B cell (primary cell): ENCODE results near the gene LPCAT1. TPM values are rescaled to one million over a fixed set of nuclear protein-coding genes. Genes with fewer than 3 reads are reported as not detected.

ENCODE experiments used
- ATAC-seq: fragments of 200-7000 bp; cut with Tn5 transposase; one replicate; pipeline ENCODE4 v1.10.0; 2021; ENCODE audit warnings: low read depth, mild to moderate bottlenecking, moderate number of reproducible peaks, moderate library complexity
- CTCF ChIA-PET: fragments of 350-600 bp; sonication (Branson Sonifier 250); formaldehyde crosslinking; loops from one replicate; lab custom pipeline; 2021; ENCODE audit warnings: antibody characterized with exemption, inconsistent platforms; lab: Charles Lee
- POLR2A ChIA-PET: fragments of 350-600 bp; sonication (Branson Sonifier 250); formaldehyde crosslinking; loops from one replicate; lab custom pipeline; 2021; ENCODE audit warnings: antibody characterized with exemption; lab: Charles Lee
- DNase-seq: peaks from one replicate; pipeline ENCODE4 v3.0.0; 2013
- H2AFZ ChIP-seq: 2 replicates; pipeline ENCODE4 v1.6.1; 2012; ENCODE audit warnings: mild to moderate bottlenecking, low read depth, low read length; ENCODE audit not compliant: insufficient read depth, poor library complexity, severe bottlenecking
- H3K27ac ChIP-seq, 2 donors: 1 replicate in 1 of 2; 2 replicates in 1 of 2; pipeline ENCODE4 v1.5.1; 2012 to 2013; ENCODE audit warnings: low read length in 2 of 2, mild to moderate bottlenecking in 2 of 2, moderate library complexity in 1 of 2
- H3K27me3 ChIP-seq, 4 experiments: fragments of 200-600 bp in 1 of 4; sonication (generic) in 1 of 4; replicated peaks in 1 of 4; 1 replicate in 2 of 4; 2 replicates in 2 of 4; pipeline versions ENCODE4 v1.6.1 to v1.7.0; 2013 to 2016; ENCODE audit warnings: low read length in 3 of 4, mild to moderate bottlenecking in 2 of 4, mixed read lengths in 1 of 4, moderate library complexity in 1 of 4; ENCODE audit not compliant: insufficient read depth in 4 of 4, control insufficient read depth in 3 of 4; ENCODE audit errors: control extremely low read depth in 1 of 4
- H3K36me3 ChIP-seq, 2 experiments: replicated peaks in 1 of 2; 1 replicate in 1 of 2; 2 replicates in 1 of 2; pipeline versions ENCODE4 v1.6.1 to v1.7.1; 2013; ENCODE audit warnings: low read length in 1 of 2; ENCODE audit not compliant: insufficient read depth in 2 of 2, control insufficient read depth in 1 of 2; ENCODE audit errors: control extremely low read depth in 1 of 2, extremely low read depth in 1 of 2
- H3K4me1 ChIP-seq, 2 donors: fragments of 200-600 bp in 1 of 2; sonication (generic) in 1 of 2; 1 replicate in 1 of 2; 2 replicates in 1 of 2; pipeline versions ENCODE4 v1.5.1 to v1.6.1; 2013 to 2017; ENCODE audit warnings: low read length in 2 of 2; ENCODE audit not compliant: control insufficient read depth in 2 of 2, insufficient read depth in 2 of 2
- H3K4me2 ChIP-seq: replicated peaks from 2 replicates; pipeline ENCODE3; 2012; ENCODE audit warnings: mild to moderate bottlenecking, low read depth, low read length; ENCODE audit not compliant: poor library complexity, severe bottlenecking
- H3K4me3 ChIP-seq, 5 experiments: fragments of 200-600 bp in 1 of 5; sonication (generic) in 1 of 5; 1 replicate in 3 of 5; 2 replicates in 2 of 5; pipeline versions ENCODE4 v1.5.1 to v1.7.0; 2011 to 2016; ENCODE audit warnings: low read length in 4 of 5, mild to moderate bottlenecking in 4 of 5, low read depth in 2 of 5, control low read depth in 1 of 5, moderate library complexity in 1 of 5; ENCODE audit not compliant: insufficient read depth in 1 of 5; ENCODE audit errors: control extremely low read depth in 1 of 5, extremely low read depth in 1 of 5
- H3K79me2 ChIP-seq: fragments of 200-600 bp; sonication (generic); one replicate; pipeline ENCODE4 v1.6.0; 2016; ENCODE audit warnings: low read length; ENCODE audit not compliant: control insufficient read depth, insufficient read depth
- H3K9ac ChIP-seq: fragments of 200-600 bp; sonication (generic); 2 replicates; pipeline ENCODE4 v1.6.1; 2017; ENCODE audit warnings: mild to moderate bottlenecking, low read length, moderate library complexity
- H3K9me3 ChIP-seq, 3 donors: one replicate each; pipeline versions ENCODE4 v1.6.1 to v1.7.1; 2013; ENCODE audit warnings: low read length in 2 of 3; ENCODE audit not compliant: control insufficient read depth in 2 of 3, insufficient read depth in 1 of 3; ENCODE audit errors: control extremely low read depth in 1 of 3
- H4K20me1 ChIP-seq: 2 replicates; pipeline ENCODE4 v1.6.0; 2012; ENCODE audit warnings: mild to moderate bottlenecking, low read length; ENCODE audit not compliant: insufficient read depth, control insufficient read depth, poor library complexity, severe bottlenecking
- H3K27ac Mint-ChIP-seq: one replicate; pipeline ENCODE4 v1.8.0; 2021; ENCODE audit warnings: mixed read lengths
- H3K27me3 Mint-ChIP-seq: one replicate; pipeline ENCODE4 v1.8.0; 2021; ENCODE audit warnings: mixed read lengths
- H3K4me1 Mint-ChIP-seq: one replicate; pipeline ENCODE4 v1.8.0; 2021; ENCODE audit warnings: mixed read lengths
- H3K4me3 Mint-ChIP-seq: one replicate; pipeline ENCODE4 v1.8.0; 2021; ENCODE audit warnings: mixed read lengths
- H3K9me3 Mint-ChIP-seq: one replicate; pipeline ENCODE4 v1.8.0; 2022; ENCODE audit warnings: mixed read lengths; ENCODE audit not compliant: insufficient read depth
- EZH2 ChIP-seq: IDR thresholded peaks from 2 replicates; pipeline ENCODE4 v1.6.1; 2012; ENCODE audit warnings: borderline replicate concordance, low read depth, mild to moderate bottlenecking, moderate library complexity, low read length; ENCODE audit not compliant: insufficient read depth, poor library complexity, severe bottlenecking
- WGBS: methylation state at CpG from one replicate; pipeline ENCODE4 v1.1.5; 2013; ENCODE audit warnings: missing lambda C conversion rate; ENCODE audit not compliant: insufficient coverage; 5-methylcytosine and 5-hydroxymethylcytosine counted together
- intact Hi-C: fragments of 100-400 bp; cut with micrococcal nuclease; formaldehyde crosslinking; loops from one replicate; pipeline ENCODE4 v1.10.0; 2022
- polyA plus RNA-seq: library from polyadenylated mRNA; depleted of rRNA; stranded (reverse); fragments of >200 nt; gene quantifications from 2 replicates; pipeline ENCODE4 v1.2.3, GENCODE V29; 2012
- total RNA-seq, 2 donors: library from RNA; stranded (reverse); fragments of 120-200 nt in 1 of 2; gene quantifications; 1 replicate in 1 of 2; 2 replicates in 1 of 2; pipeline versions ENCODE4 v1.2.3 to v1.2.4, GENCODE V29; 2013 to 2022
- TF ChIP-seq, protein P1 (sequence below): fragments of 200-600 bp; IDR thresholded peaks from one replicate; pipeline ENCODE4 v1.8.0; 2022; ENCODE audit warnings: antibody characterized with exemption, mild to moderate bottlenecking

Gene LPCAT1
- total and polyA plus RNA-seq, 2 donors (not counting 1 experiment from before 2014, with no cell fraction given): 94.8 to 159 TPM

DNA sequence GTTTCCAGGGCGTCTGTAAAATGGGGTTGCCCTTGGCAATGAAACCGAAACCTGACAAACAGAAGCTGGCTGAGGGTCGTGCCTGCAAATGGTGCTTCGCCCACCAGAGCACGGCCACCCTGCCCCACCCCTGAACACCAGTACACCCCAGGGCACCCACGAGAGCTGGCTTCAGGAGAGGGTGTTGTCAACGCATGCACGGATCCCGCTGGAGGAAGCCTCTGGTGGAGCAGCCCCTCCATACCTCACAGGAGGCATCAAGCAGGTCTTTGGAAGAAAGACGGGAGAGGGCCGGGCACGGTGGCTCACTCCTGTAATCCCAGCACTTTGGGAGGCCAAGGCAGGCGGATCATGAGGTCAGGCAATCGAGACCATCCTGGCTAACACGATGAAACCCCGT, 87.1 kb downstream of the LPCAT1 start:
- Mint-ChIP-seq H3K4me1 (no peaks in the 10 kb centered on the region), H3K27me3 (peaks cover 32% of the 10 kb centered on the region), H3K4me3 (no peak overlapping the region), H3K27ac (no peak overlapping the region), H3K9me3 (peaks cover 11% of the 10 kb centered on the region)
- ATAC-seq (no peak), DNase-seq (no peak)
- intact Hi-C loops: no loop called here
- Histone ChIP-seq H3K4me2 (no peak overlapping the region), H3K79me2 (no peaks in the 10 kb centered on the region), H3K4me3 (no peak overlapping the region), H4K20me1 (no peaks in the 10 kb centered on the region), H3K9ac (no peak overlapping the region), H3K36me3 (no peaks in the 10 kb centered on the region), H3K27me3 (peaks cover 0 to 19% (median 0%) of the 10 kb centered on the region in 4 experiments), H3K27ac (no peak overlapping the region), H3K4me1 (no peaks in the 10 kb centered on the region), H2AFZ (no peak overlapping the region), H3K9me3 (peaks cover 0 to 33% (median 3%) of the 10 kb centered on the region in 3 donors)
- WGBS: 86% methylated on average over 16 of the region's 16 CpGs
- TF ChIP-seq, protein P1, sequence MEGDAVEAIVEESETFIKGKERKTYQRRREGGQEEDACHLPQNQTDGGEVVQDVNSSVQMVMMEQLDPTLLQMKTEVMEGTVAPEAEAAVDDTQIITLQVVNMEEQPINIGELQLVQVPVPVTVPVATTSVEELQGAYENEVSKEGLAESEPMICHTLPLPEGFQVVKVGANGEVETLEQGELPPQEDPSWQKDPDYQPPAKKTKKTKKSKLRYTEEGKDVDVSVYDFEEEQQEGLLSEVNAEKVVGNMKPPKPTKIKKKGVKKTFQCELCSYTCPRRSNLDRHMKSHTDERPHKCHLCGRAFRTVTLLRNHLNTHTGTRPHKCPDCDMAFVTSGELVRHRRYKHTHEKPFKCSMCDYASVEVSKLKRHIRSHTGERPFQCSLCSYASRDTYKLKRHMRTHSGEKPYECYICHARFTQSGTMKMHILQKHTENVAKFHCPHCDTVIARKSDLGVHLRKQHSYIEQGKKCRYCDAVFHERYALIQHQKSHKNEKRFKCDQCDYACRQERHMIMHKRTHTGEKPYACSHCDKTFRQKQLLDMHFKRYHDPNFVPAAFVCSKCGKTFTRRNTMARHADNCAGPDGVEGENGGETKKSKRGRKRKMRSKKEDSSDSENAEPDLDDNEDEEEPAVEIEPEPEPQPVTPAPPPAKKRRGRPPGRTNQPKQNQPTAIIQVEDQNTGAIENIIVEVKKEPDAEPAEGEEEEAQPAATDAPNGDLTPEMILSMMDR: no peak
- TF ChIP-seq EZH2: no peak
- ChIA-PET POLR2A (no interaction called here), CTCF (no interaction called here)

DNA sequence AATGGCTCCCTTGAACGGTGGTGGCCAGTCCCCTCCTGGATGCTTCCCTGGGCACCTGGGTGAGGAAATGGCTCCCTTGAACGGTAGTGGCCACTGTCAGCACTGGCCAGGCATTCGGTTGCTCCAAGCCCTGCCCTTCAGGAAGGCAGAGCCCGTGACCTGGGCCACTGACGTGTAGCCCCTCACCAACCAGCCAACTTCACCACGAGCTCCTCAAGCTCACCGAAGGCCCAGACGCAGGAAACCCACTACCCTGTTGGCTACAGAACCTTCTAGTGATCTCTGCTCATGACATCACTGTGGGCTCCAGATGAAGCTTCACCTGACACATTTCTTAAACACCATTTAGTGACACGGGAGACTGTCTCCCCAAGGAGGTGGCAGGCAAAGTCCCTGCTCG, 87.7 kb downstream of the LPCAT1 start:
- no peak overlapping the region for H3K4me2 ChIP-seq
- H3K4me1 Mint-ChIP-seq: no peaks in the 10 kb centered on the region
- no peak overlapping the region for H3K9ac ChIP-seq
- H3K27ac ChIP-seq: no peak overlapping the region
- no peaks in the 10 kb centered on the region for H4K20me1 ChIP-seq
- no peak for DNase-seq
- ChIA-PET POLR2A (no interaction called here), CTCF (no interaction called here)
- no peak overlapping the region for H3K4me3 ChIP-seq
- H3K4me3 Mint-ChIP-seq: no peak overlapping the region
- H3K9me3 Mint-ChIP-seq: peaks cover 11% of the 10 kb centered on the region
- no peak for ATAC-seq
- H3K9me3 ChIP-seq: peaks cover 0 to 29% (median 3%) of the 10 kb centered on the region in 3 donors
- no peaks in the 10 kb centered on the region for H3K4me1 ChIP-seq
- intact Hi-C loops: no loop called here
- H3K27ac Mint-ChIP-seq: no peak overlapping the region
- H3K79me2 ChIP-seq: no peaks in the 10 kb centered on the region
- H2AFZ ChIP-seq: no peak overlapping the region
- 84% methylated on average over 9 of the region's 10 CpGs for WGBS
- H3K36me3 ChIP-seq: no peaks in the 10 kb centered on the region
- no peak for TF ChIP-seq EZH2
- TF ChIP-seq, protein P1: no peak
- peaks cover 27% of the 10 kb centered on the region for H3K27me3 Mint-ChIP-seq
- H3K27me3 ChIP-seq: peaks cover 0 to 12% (median 0%) of the 10 kb centered on the region in 4 experiments
